H54 (cell line): ENCODE data around the gene PTPN4.
"Not testable (repeated sequence)": the region's sequence is repeated elsewhere in the genome, so short reads cannot be mapped to it uniquely, and the experiment has no call there.

ENCODE experiments used
- DNase-seq: peaks from one replicate; pipeline ENCODE4 v3.0.0; 2011; ENCODE audit warnings: low spot score, mixed read lengths; ENCODE audit not compliant: insufficient read length
- FAIRE-seq: peaks from 3 replicates; lab custom pipeline; 2011; peaks lifted over from hg19 to GRCh38; lab: Jason Lieb, UNC
- POLR2A ChIP-seq: IDR thresholded peaks from 2 replicates; pipeline ENCODE4 v1.6.1; 2011; ENCODE audit warnings: low read depth, mild to moderate bottlenecking, low read length

Gene PTPN4

GRCh38 chr2:119981896-119982295 lies 222.2 kb downstream of the PTPN4 start:
- FAIRE-seq (no peak), DNase-seq (no peak)
- no peak for TF ChIP-seq POLR2A

GRCh38 chr2:119982506-119982905 lies 222.8 kb downstream of the PTPN4 start:
- DNase-seq (no peak), FAIRE-seq (no peak)
- TF ChIP-seq POLR2A: no peak

- TF ChIP-seq POLR2A: no peak
- no peak for FAIRE-seq
- DNase-seq: no peak
Measured at GRCh38 chr2:119983108-119983507, 223.4 kb downstream of the PTPN4 start.

DNA sequence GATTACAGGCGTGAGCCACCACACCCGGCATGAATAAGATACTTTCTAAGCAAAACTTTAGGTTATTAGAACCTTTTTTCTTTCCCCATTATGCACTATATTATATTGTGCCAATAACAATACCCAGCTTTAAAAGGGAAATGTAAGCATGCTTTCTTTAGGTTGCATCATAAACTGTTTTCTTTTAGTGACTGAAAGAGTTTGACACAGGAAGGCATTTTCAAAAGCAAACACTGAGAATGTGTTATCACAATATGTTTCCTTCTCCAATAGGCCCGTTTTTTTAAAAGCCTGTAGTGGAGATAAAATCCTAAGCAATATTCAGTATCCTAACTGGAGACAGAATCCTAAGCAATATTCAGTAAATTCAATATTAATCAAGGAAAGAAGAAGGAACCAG lies 236.4 kb downstream of the PTPN4 start:
- TF ChIP-seq POLR2A: no peak
- FAIRE-seq (no peak), DNase-seq (no peak)

DNA sequence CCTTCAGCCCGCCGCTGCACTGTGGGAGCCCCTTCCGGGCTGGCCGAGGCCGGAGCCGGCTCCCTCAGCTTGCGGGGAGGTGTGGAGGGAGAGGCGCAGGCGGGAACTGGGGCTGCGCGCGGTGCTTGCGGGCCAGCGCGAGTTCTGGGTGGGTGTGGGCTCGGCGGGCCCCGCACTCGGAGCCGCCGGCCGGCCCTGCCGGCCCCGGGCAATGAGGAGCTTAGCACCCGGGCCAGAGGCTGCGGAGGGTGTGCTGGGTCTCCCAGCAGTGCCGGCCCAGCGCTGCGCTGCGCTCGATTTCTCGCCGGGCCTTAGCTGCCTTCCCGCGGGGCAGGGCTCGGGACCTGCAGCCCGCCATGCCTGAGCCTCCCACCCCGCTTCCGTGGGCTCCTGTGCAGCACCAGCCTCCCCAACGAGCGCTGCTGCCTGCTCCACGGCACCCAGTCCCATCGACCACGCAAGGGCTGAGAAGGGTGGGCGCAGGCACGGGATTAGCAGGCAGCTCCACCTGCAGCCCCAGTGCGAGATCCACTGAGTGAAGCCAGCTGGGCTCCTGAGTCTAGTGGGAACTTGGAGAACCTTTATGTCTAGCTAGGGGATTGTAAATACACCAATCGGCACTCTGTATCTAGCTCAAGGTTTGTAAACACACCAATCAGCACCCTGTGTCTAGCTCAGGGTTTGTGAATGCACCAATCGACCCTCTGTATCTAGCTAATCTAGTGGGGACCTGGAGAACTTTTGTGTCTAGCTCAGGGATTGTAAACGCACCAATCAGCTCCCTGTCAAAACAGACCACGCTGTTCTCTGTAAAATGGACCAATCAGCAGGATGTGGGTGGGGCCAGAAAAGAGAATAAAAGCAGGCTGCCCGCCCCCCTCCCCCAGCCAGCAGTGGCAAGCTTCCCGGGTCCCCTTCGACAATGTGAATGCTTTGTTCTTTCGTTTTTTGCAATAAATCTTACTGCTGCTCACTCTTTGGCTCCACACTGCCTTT lies 237.5 kb downstream of the PTPN4 start:
- FAIRE-seq, DNase-seq: not testable (repeated sequence)

DNA sequence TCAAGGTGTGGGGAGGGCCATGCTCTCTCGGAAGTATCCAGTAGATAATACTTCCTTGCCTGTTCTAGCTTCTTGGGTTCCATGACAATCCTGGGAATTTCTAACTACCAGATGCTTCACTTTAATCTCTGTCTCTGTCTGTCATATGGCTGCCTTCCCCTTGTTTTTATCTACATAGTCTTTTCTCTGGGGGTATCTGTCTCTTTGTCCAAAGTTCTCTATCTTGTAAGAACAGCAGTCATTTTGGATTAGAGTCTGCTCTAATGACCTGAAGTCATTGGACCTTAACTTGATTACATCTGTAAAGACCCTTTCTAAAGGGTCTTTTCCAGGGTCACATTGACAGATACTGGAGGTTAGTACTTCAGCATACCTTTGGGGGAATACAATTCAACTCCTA lies 241.7 kb downstream of the PTPN4 start:
- TF ChIP-seq POLR2A: no peak
- no peak for DNase-seq
- no peak for FAIRE-seq

- FAIRE-seq (no peak), DNase-seq (no peak)
- no peak for TF ChIP-seq POLR2A
Measured at GRCh38 chr2:120004254-120004653, 244.5 kb downstream of the PTPN4 start.

DNA sequence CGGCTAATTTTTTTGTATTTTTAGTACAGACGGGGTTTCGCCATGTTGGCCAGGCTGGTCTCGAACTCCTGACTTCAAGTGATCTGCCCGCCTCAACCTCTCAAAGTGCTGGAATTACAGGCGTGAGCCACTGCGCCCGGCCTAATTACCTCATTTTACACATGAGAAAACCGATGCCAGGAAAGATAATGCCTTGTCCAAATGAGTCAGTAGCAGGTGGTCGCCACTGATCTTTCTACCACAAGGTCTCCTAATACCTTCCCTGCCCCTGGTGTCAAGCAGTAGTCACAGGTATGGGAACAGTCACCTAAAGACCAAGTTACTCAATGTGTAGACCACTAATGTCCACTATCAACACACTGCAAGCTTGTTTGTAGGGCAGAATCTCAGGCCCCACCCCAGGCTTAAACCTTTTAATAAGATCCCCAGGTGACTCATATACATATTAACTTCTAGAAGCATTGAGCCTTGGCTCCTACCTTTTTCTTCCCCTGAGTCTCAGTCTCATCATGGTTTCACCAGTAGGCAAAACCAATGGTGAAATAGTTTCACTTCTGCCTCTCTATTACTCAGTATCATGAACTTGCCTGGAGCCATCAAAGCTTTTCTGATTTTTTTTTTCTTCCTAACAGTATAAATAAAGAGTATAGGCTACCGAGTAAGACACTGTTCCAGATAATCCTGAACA lies 246.3 kb downstream of the PTPN4 start:
- FAIRE-seq: no peak
- no peak for TF ChIP-seq POLR2A
- DNase-seq: no peak

GRCh38 chr2:120007851-120008250 lies 248.1 kb downstream of the PTPN4 start:
- DNase-seq (no peak), FAIRE-seq (no peak)
- no peak for TF ChIP-seq POLR2A

GRCh38 chr2:120012363-120012762 lies 252.6 kb downstream of the PTPN4 start:
- DNase-seq (no peak), FAIRE-seq (no peak)
- TF ChIP-seq POLR2A: no peak

DNA sequence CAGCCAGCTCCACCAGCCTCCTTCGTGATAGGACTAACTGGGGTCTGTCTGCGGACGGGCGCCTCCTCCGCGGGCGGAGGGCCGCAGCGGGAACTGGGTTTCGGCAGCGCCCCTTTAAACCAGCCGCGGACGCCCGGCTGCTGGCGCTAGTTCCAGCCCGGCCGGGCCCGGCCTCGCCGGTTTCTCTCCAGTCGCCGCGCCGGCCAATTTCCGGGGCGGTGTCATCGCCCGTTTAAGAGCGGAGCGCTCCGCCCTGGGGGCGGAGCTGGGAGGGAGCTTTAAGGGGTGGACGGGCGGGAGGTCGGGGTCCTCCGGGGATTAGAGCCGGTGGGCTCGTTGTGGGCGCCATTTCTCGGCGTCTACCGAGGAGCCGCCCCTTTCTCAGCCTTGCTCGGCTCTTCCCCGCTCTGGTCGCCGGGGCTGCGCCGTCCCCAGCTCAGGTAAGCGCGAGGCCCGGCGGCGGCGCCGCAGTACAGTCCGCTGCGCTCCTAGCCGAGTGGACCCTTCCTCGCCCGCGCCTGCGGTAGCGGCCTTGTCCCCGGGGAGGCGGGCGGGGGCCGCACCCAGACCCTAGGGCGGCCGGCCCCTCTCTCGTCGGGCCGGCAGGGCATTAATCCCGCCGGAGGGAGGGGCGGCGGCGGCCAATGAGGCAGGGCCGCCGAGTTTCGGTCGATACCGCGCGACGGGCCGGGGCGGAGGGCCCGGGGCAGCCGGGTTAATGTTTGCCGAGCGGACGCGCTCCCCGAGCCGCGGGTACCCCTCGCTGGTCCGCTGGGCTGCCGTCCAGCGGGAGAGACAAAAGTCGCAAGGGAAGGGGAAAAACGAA lies 253.3 kb downstream of the PTPN4 start, which contains the start of gene EPB41L5:
Gene EPB41L5 (plus strand): TSS at position 307 of the 826 bp plus-strand sequence. CDS start 6,008 bp downstream, outside the sequence.
- peak; percentile 92 for DNase-seq
- TF ChIP-seq POLR2A: peak; percentile 31; the same call in 1 of the 2 replicates
- no peak for FAIRE-seq

GRCh38 chr2:120013597-120014223 lies 254.0 kb downstream of the PTPN4 start:
- DNase-seq (no peak), FAIRE-seq (no peak)
- no peak for TF ChIP-seq POLR2A
